Activated CD4-positive, alpha-beta T cell treated with anti-CD3 and anti-CD28 coated beads, Interleukin-2, Interleukin-6, amounts not matched to agents 100 ng/mL and 50 ng/mL, durations not matched to agents 16 hours and 8 hours (primary cell): ENCODE results near the gene PAQR5.

ENCODE experiments used
- DNase-seq: peaks from one replicate; pipeline ENCODE4 v3.0.0-alpha.2; 2020

Gene PAQR5

DNA sequence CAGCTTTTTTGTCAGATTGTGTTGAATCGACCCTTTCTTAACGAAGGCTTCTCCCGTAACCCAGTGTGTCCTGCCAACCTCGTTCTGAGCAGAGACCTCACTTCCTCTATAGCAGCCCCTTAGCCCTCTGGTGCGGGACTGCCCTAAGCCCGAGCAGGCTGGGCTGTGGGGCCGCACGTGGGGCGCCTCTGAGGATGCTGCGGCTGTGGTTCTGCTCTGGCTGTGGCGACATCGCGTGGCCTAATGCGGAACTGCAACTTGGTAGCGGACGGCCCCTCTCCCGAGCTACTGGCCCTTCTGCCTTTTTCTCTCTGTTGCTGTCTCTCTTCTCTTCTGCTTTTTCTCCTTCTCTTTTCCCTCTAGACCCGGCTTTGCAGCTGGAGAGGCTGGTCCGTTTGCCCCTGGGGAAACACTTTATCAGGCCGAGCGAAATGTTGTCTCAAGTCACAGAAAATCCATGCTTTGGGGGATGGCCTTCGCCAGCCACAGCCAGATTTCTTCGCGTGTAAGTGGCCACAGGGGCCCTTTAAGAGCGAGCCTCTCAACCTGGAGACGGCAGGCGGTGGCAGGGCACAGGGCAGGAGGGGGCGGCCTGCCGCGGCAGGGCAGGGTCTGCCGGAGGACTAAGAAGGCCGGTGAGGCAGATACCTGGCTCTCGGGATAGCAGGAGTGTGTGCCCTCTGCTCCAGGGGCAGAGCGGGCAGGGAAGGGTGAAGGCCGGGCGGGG lies 96.0 kb downstream of the PAQR5 start:
- DNase-seq, result peak; percentile 89

- DNase-seq, result no peak
Measured at GRCh38 chr15:69395460-69395859, 96.7 kb downstream of the PAQR5 start.

DNA sequence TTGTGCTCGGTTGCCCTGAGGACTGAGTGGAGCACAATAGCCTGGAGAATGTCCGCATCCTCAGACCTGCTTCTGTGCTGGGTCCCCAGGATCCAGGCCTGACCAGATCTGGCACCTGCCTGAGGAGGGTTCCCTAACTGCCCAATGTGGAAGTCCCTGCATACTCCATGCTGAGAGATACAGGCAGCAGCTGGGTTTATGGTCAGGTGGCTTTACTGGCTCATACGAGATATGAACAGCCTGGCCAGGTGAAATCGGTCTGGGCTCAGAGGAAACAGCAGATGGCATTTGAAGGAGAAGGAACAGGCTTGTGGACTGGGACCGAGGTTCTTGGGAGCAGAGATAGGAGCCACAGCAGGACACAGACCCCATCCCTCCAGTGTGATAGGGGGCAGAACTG lies 97.3 kb downstream of the PAQR5 start:
- no peak for DNase-seq

GRCh38 chr15:69398491-69398891 lies 99.8 kb downstream of the PAQR5 start:
- DNase-seq, result no peak

- DNase-seq, result no peak
Measured at GRCh38 chr15:69400850-69401249, 102.1 kb downstream of the PAQR5 start.

DNA sequence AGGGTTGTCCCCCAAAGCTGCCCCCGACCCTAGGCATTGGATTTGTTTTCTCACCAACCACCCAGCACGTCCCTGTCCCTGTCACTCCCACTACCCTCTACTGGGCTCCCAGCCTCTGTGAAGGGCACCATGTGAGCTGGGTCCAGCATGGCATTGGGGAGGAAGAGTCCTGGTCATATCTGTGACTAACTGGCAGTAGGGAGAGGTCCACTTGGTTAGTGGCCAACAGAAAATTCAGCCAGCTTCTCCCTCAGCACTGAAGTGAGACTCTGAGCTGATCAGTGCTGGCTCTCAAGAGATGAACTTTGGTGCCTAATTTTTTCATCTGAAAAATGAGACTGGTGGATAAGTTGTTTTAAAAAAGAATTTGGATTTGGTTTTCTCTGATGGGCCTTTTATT lies 104.1 kb downstream of the PAQR5 start:
- no peak for DNase-seq

DNA sequence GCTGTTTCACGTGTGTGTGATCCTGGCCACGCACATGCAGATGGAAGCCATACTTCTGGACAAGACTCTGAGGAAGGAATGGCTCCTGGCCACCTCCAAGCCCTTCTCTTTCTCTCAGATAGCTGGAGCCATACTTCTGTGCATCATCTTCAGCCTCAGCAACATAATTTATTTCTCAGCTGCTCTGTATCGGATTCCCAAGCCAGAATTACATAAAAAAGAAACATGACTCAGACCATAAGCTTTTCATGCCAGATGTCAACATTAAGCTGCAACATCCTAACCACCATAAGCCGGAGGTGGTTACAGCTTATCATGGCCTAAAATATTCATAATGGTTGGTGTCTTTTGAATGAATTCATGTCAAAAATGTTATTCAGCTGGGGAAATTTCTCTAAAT lies 104.9 kb downstream of the PAQR5 start:
- no peak for DNase-seq

DNA sequence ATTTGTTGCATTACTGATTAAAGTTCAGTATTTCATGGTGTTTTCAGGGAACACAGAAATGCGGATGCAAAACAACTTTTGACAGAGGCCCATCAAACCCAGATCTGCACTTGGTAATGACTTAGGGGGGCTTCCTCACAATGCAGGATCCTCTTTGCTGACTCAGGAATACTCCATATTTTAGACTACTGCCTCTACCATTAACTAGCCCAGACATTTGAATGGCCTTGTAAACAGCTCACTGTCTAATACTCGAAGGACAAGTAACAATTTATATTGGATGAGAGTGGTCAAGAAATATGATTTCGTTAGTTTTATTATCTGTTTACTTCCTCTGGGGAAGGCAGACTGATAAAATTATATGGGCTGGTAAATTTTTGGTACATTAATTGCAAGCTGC lies 106.4 kb downstream of the PAQR5 start:
- no peak for DNase-seq

DNA sequence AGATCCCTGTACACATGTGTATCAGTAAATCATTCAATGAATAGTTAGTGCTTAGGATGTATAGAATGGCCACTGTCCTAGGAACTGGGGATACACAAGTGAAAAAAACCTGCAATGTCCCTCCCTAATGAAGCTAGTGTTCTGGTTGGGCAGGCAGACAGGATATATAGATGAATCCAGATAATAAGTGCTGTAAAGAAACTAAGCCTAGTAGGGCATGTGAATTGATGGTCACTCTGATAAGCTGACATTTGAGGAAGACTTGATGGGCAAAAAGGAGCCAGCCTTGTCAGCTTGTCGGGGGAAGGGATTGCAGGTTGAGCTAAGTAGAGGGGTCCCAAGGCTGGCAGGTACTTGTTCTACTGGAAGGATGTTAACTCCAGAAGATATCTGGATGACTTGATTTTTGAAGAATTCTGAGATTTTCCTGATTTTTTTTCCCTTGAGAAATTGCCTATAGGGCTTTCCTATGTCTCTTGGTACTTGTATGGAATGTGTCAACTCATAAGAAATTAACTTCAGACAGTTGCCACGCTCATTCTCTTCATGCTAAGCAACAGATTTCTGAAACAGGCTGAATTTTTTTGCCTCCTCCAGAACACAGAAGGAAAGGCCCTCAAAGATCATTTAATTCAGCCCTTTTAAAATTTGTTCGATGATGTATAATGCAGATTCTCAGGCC lies 109.1 kb downstream of the PAQR5 start:
- DNase-seq, result no peak

- DNase-seq, result no peak
Measured at GRCh38 chr15:69408841-69409240, 110.1 kb downstream of the PAQR5 start.

DNA sequence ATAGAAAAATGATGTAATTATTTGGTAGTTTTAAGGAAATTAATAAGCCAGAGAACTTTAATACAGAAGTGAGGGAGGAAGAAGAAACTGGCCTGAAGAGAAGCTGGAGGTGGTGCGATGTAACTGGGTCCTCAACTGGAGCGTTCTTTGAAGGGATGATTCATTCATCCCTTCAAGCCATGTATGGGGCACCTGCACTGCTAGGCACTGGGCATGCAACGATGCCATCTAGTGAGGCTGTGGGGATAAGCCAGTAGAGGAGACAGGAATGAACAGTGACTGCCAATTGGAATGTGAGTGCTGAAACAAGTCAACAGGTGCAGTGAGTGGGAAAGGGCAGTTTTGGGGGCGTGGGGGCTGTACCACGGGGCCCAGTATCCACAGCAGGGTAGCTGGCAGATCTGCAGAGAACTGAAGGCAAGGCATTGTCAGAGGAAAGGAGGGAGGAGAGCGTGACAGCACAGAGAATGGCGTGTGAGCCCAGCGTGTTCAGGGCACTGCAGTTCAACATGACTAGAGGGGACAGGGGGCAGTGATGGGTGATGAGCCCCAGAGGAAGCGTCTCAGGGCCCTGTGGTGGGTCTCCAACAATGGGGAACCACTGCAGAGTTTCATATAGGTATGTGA lies 111.6 kb downstream of the PAQR5 start:
- peak; percentile 57 for DNase-seq

DNA sequence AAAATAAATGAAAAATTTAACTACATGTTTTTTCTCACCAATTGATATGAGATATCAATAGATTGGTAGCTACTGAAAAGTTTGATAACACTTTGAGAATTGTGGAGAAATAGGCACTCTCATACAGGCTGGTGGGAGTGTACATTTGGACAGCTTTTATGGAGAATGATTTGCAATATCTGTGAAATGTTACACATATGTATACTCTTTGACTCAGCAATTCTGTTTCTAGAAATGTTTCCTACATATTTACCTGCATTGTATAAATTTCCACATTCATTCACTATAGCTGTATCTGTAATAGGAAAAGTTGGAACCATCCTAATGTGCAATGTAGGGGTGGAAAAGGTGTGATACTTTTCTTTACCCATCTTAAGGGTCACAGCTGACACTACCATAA lies 113.6 kb downstream of the PAQR5 start:
- no peak for DNase-seq

DNA sequence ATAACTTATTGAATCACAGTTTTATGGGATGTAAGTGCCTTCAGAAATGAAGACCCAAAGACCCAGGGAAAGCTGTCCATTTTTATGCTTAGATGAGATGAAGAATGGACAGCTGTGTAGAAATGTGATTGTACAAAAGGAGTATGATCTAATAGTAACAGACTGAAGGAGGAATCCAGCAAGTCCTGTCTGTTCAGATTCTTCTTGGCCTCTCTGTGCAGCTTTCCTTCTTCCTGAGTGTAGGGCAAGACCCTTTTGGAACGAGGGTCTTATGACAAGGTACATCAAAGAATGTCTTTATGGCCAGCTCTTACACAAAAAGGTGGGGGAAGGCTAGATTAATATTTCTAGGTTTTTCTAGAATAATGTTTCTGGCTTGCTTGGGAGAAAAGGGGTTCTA lies 114.0 kb downstream of the PAQR5 start:
- DNase-seq, result no peak

DNA sequence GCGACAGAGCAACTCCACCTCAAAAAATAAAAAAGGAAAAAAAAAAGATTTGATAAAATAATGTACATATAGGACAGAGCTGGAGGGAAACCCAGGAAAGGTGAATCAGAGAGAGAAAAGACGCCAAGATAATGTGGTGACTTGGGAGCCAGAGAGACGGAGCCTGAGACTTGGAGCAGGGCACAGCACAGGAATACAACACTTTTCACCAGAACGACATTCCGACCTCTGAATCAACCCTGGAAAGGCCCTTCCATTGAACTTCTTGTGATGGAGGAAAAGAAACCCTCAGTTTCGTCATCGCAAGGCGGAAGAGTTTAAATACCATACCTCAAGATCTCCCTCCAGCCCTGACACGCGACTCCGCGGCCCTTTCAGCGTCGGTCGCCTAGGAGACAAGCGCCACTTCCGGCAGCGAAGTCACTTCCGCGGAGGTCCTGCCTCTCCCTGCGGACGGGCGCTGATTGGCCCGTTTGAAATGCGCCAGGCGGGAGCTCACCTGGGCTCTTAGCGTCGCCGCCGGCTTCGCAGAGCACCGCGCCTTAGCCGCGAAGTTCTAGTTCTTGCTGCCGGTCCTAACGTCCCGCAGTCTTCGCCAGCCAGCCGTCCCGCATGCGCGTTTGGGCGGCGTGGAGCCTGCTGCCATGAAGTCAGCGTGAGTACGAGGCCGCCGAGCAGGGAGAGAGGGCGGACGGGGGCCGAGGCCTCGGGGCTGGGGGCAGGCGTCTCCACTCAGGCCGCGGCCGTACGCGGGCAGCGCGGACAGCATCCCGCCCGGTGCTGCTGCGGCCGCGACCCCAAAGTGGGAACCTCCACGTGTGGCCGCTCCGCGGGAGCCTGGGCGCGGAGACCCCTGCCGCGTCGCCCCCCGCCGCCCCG lies 115.3 kb downstream of the PAQR5 start, which contains the start of gene KIF23:
Gene KIF23 (plus strand): TSS at position 528 of the 879 bp plus-strand sequence. CDS start 117 bp downstream, at position 645.
- peak; percentile 97 for DNase-seq

- DNase-seq, result peak; percentile 33
Measured at GRCh38 chr15:69414701-69415167, 116.0 kb downstream of the PAQR5 start.

GRCh38 chr15:69415381-69415780 lies 116.7 kb downstream of the PAQR5 start:
- DNase-seq, result peak; percentile 8

DNA sequence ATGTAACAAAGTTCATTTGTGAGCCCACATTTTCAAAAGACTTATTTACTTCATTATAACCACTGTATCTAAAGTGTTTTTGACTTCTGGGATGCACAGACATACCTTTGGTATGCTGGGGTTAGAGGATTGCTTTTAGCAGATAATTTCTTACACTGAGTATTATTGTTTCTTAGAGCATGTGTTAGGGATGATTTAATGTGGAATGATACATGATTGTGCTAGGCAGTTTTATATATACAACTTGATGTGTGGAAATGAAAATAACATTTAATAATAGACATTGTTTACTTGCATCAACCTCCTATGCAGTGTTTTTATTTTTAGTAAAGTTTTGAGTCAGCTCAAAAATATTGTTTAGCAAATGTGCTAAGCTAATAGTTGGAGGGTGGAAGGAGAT lies 118.9 kb downstream of the PAQR5 start:
- no peak for DNase-seq

GRCh38 chr15:69421498-69421897 lies 122.8 kb downstream of the PAQR5 start:
- no peak for DNase-seq

GRCh38 chr15:69422336-69422895 lies 123.7 kb downstream of the PAQR5 start:
- DNase-seq, result no peak

GRCh38 chr15:69424001-69424400 lies 125.3 kb downstream of the PAQR5 start:
- no peak for DNase-seq

GRCh38 chr15:69424748-69425413 lies 126.2 kb downstream of the PAQR5 start:
- no peak for DNase-seq

DNA sequence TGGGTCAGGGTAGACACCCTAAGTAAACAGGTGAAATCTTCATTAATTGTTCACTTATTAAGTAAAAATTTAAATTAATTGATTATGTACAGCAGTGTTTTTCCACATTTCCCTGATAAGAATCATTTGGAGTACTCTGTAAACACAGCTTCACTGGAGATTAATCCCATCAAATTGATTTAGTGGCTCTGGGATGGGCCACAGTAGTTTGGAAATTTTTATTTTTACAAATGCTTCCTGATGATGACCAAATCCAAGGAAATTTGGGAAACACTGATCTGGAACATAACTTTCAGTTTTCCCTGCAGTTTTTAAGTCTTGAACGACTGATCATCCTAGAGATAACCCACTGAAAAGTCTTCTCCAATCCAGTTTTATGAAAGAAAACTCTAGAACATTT lies 135.1 kb downstream of the PAQR5 start:
- no peak for DNase-seq
